Neural cell (in vitro differentiated cells): Measurements from ENCODE around the gene RBP4. TPM values are rescaled to one million over a fixed set of nuclear protein-coding genes. Genes with fewer than 3 reads are reported as not detected.

Source experiments
- H2AFZ ChIP-seq: fragments of 200-600, 300-800 bp; sonication (generic), shearing (Covaris generic); 2 replicates; pipeline ENCODE4 v1.6.0; 2014; ENCODE audit warnings: low read depth, mild to moderate bottlenecking, antibody characterized with exemption, low read length, moderate library complexity
- H3F3A ChIP-seq: fragments of 200-600 bp; shearing (Covaris generic); 2 replicates; pipeline ENCODE4 v1.6.1; 2016; ENCODE audit warnings: mild to moderate bottlenecking, moderate library complexity, mixed read lengths, antibody characterized with exemption, low read length; ENCODE audit not compliant: insufficient read depth, poor library complexity, severe bottlenecking
- H3K27ac ChIP-seq: fragments of 200-600, 300-800 bp; sonication (generic), shearing (Covaris generic); 2 replicates; pipeline ENCODE4 v1.5.1; 2014; ENCODE audit warnings: mild to moderate bottlenecking, low read length, moderate library complexity
- H3K27me3 ChIP-seq: fragments of 300-800, 200-600 bp; sonication (generic), shearing (Covaris generic); 2 replicates; pipeline ENCODE4 v1.6.0; 2014; ENCODE audit warnings: mild to moderate bottlenecking, low read depth, low read length, moderate library complexity; ENCODE audit not compliant: insufficient read depth
- H3K36me3 ChIP-seq: fragments of 300-800, 200-600 bp; sonication (generic), shearing (Covaris generic); 2 replicates; pipeline ENCODE4 v1.5.1; 2014; ENCODE audit warnings: mild to moderate bottlenecking, antibody characterized with exemption, low read length, moderate library complexity; ENCODE audit not compliant: insufficient read depth
- H3K4me2 ChIP-seq: fragments of 300-800, 200-600 bp; sonication (generic), shearing (Covaris generic); 2 replicates; pipeline ENCODE4 v1.6.0; 2014; ENCODE audit warnings: mild to moderate bottlenecking, low read length
- H3K4me3 ChIP-seq: fragments of 300-800, 200-600 bp; sonication (generic), shearing (Covaris generic); 2 replicates; pipeline ENCODE4 v1.5.1; 2014; ENCODE audit warnings: mild to moderate bottlenecking, low read length, moderate library complexity
- H3K79me2 ChIP-seq: fragments of 200-600 bp; shearing (Covaris generic); replicated peaks from 2 replicates; pipeline ENCODE4 v1.6.0; 2014; ENCODE audit warnings: mild to moderate bottlenecking, low read length, moderate library complexity; ENCODE audit not compliant: insufficient read depth
- H3K9ac ChIP-seq: fragments of 300-800, 200-600 bp; sonication (generic), shearing (Covaris generic); 2 replicates; pipeline ENCODE4 v1.6.1; 2016; ENCODE audit warnings: mild to moderate bottlenecking, low read length, mixed read lengths
- H3K9me2 ChIP-seq: fragments of 200-600 bp; shearing (Covaris generic); 2 replicates; pipeline ENCODE4 v1.6.1; 2016; ENCODE audit warnings: mild to moderate bottlenecking, low read length, mixed read lengths; ENCODE audit not compliant: insufficient read depth
- H3K9me3 ChIP-seq: fragments of 200-600, 300-800 bp; sonication (generic), shearing (Covaris generic); 2 replicates; pipeline ENCODE4 v1.6.1; 2016; ENCODE audit warnings: mild to moderate bottlenecking, mixed run types, low read length, moderate library complexity, mixed read lengths
- H4K20me1 ChIP-seq: fragments of 200-600 bp; shearing (Covaris generic); 2 replicates; pipeline ENCODE4 v1.6.1; 2016; ENCODE audit warnings: mild to moderate bottlenecking, mixed run types; ENCODE audit not compliant: insufficient read depth
- EP300 ChIP-seq: fragments of 450-650 bp; conservative IDR thresholded peaks from 2 replicates; pipeline ENCODE4 v1.6.1; 2014; ENCODE audit warnings: antibody characterized with exemption, mild to moderate bottlenecking, moderate library complexity; ENCODE audit not compliant: poor library complexity, severe bottlenecking
- EZH2 ChIP-seq: fragments of 200-600, 300-800 bp; shearing (Covaris generic), sonication (generic); IDR thresholded peaks from 2 replicates; pipeline ENCODE4 v1.6.1; 2014; ENCODE audit warnings: antibody characterized with exemption, low read length, borderline replicate concordance, mild to moderate bottlenecking; ENCODE audit not compliant: insufficient read depth, poor library complexity, severe bottlenecking
- MXI1 ChIP-seq: fragments of 450-650 bp; conservative IDR thresholded peaks from 2 replicates; pipeline ENCODE4 v1.6.1; 2014; ENCODE audit warnings: antibody characterized with exemption, mild to moderate bottlenecking; ENCODE audit not compliant: poor library complexity, severe bottlenecking
- POLR2AphosphoS5 ChIP-seq: IDR thresholded peaks from 2 replicates; pipeline ENCODE4 v1.6.1; 2012
- RAD21 ChIP-seq: fragments of 450-650 bp; conservative IDR thresholded peaks from 2 replicates; pipeline ENCODE4 v1.6.1; 2014; ENCODE audit warnings: antibody characterized with exemption, mild to moderate bottlenecking, moderate library complexity
- SMC3 ChIP-seq: fragments of 450-650 bp; conservative IDR thresholded peaks from 2 replicates; pipeline ENCODE4 v1.6.1; 2014; ENCODE audit warnings: antibody characterized with exemption, mild to moderate bottlenecking, moderate library complexity; ENCODE audit not compliant: poor library complexity
- TAF1 ChIP-seq: IDR thresholded peaks from 2 replicates; pipeline ENCODE4 v1.6.1; 2012; ENCODE audit warnings: low read depth
- polyA plus RNA-seq: library from polyadenylated mRNA; depleted of rRNA; stranded (reverse); fragments of >200 nt; gene quantifications from 2 replicates; pipeline ENCODE4 v1.2.3, GENCODE V29; 2014
- TF ChIP-seq, protein P1 (sequence below): IDR thresholded peaks from 2 replicates; pipeline ENCODE4 v1.6.1; 2012; ENCODE audit warnings: borderline replicate concordance
- TF ChIP-seq, protein P2 (sequence below): fragments of 450-650 bp; IDR thresholded peaks from 2 replicates; pipeline ENCODE4 v1.5.1; 2014; ENCODE audit warnings: antibody characterized with exemption, mild to moderate bottlenecking, moderate library complexity; ENCODE audit not compliant: poor library complexity, severe bottlenecking

Gene RBP4
- polyA plus RNA-seq, 1 donor from 2014 or later: 0.73 TPM

DNA sequence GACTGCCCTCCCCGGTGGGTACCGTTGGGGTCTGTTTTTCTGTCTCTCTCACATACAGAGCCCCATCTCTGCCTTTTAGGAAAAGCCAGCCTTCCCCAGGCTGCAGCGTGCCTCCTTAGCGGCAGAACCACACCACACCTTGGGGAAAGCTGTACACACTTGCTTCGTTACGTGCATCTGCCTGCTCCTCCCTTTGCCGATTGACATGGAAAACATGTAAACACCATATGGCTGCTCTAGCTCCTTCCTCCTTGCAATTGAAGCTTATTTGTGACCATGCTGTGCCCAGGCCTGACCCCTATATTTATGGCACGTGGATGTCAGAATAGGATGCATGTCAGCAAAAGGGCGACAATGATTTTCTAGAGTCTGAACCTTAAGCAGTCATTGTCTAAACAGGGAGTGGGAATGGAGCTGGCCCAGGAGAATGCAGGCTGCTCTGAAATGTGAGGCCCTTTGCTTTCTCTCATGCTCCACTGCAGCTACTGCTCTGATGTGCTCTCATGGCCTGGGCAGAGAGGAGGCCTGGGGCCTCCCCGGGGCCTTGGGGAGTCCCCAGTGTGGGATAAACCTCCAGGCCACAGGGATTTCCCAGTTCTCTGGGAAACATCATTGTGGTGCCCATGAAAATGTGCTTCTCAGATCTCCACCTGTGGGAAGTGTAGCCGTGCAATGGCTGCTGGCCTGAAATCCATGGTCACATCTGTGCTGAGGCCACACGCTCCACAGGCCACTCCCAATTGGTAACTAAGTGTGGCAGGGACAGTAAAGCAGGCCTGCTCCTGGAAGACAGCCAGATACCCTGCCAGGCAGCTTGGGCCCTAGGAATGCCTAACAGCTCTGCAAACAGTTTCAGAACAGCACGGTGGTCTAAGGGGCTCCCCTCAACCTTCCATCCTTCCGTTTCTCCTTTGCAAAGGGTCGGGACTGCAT, 29.9 kb upstream of the RBP4 start:
- Histone ChIP-seq H3K4me3 (no peak overlapping the region), H3K36me3 (no peaks in the 10 kb centered on the region), H3K27ac (no peak overlapping the region), H4K20me1 (no peaks in the 10 kb centered on the region), H3K9ac (no peak overlapping the region), H2AFZ (no peak overlapping the region), H3K9me3 (no peaks in the 10 kb centered on the region), H3K4me2 (no peak overlapping the region), H3K79me2 (no peaks in the 10 kb centered on the region), H3K27me3 (no peaks in the 10 kb centered on the region), H3K9me2 (no peaks in the 10 kb centered on the region), H3F3A (no peaks in the 10 kb centered on the region)
- TF ChIP-seq TAF1 (no peak), EP300 (no peak), EZH2 (no peak), POLR2AphosphoS5 (no peak), SMC3 (no peak), MXI1 (no peak), RAD21 (no peak)
- TF ChIP-seq, protein P1, sequence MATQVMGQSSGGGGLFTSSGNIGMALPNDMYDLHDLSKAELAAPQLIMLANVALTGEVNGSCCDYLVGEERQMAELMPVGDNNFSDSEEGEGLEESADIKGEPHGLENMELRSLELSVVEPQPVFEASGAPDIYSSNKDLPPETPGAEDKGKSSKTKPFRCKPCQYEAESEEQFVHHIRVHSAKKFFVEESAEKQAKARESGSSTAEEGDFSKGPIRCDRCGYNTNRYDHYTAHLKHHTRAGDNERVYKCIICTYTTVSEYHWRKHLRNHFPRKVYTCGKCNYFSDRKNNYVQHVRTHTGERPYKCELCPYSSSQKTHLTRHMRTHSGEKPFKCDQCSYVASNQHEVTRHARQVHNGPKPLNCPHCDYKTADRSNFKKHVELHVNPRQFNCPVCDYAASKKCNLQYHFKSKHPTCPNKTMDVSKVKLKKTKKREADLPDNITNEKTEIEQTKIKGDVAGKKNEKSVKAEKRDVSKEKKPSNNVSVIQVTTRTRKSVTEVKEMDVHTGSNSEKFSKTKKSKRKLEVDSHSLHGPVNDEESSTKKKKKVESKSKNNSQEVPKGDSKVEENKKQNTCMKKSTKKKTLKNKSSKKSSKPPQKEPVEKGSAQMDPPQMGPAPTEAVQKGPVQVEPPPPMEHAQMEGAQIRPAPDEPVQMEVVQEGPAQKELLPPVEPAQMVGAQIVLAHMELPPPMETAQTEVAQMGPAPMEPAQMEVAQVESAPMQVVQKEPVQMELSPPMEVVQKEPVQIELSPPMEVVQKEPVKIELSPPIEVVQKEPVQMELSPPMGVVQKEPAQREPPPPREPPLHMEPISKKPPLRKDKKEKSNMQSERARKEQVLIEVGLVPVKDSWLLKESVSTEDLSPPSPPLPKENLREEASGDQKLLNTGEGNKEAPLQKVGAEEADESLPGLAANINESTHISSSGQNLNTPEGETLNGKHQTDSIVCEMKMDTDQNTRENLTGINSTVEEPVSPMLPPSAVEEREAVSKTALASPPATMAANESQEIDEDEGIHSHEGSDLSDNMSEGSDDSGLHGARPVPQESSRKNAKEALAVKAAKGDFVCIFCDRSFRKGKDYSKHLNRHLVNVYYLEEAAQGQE: no peak
- TF ChIP-seq, protein P2, sequence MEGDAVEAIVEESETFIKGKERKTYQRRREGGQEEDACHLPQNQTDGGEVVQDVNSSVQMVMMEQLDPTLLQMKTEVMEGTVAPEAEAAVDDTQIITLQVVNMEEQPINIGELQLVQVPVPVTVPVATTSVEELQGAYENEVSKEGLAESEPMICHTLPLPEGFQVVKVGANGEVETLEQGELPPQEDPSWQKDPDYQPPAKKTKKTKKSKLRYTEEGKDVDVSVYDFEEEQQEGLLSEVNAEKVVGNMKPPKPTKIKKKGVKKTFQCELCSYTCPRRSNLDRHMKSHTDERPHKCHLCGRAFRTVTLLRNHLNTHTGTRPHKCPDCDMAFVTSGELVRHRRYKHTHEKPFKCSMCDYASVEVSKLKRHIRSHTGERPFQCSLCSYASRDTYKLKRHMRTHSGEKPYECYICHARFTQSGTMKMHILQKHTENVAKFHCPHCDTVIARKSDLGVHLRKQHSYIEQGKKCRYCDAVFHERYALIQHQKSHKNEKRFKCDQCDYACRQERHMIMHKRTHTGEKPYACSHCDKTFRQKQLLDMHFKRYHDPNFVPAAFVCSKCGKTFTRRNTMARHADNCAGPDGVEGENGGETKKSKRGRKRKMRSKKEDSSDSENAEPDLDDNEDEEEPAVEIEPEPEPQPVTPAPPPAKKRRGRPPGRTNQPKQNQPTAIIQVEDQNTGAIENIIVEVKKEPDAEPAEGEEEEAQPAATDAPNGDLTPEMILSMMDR: no peak

DNA sequence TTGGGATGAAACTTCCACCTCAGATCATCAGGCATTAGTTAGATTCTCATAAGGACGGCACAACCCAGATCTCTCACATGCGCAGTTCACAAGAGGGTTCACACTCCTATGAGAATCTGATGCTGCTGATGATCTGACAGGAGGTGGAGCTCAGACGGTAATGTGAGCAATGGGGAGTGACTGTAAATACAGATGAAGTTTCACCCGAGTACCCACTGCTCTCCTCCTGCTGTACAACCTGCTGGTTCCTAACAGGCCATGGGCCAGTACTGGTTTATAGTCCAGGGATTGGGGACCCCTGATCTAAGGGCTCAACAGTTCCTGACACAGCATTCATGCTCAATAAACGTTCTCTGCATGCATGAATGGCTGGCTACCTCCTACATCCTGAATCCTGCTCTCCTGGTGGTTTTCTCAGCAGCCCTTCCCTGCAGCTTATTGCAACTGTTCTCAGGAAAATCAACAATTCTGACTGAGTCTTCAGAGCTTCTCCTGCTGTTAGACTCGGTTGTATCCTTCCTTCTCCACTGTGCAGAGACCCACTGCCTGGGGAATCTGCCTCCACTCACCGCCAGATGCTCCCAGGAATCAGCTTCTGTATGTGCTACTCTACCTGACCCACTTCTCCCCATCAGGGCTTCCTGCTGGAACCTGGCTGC, 28.7 kb upstream of the RBP4 start:
- H3K9me3 ChIP-seq: no peaks in the 10 kb centered on the region
- no peaks in the 10 kb centered on the region for H3K36me3 ChIP-seq
- no peaks in the 10 kb centered on the region for H3K9me2 ChIP-seq
- H2AFZ ChIP-seq: no peak overlapping the region
- H3K4me3 ChIP-seq: no peak overlapping the region
- TF ChIP-seq, protein P2: no peak
- no peak for TF ChIP-seq EZH2
- TF ChIP-seq POLR2AphosphoS5: no peak
- no peaks in the 10 kb centered on the region for H3F3A ChIP-seq
- no peak overlapping the region for H3K27ac ChIP-seq
- no peak overlapping the region for H3K4me2 ChIP-seq
- H4K20me1 ChIP-seq: no peaks in the 10 kb centered on the region
- H3K9ac ChIP-seq: no peak overlapping the region
- no peaks in the 10 kb centered on the region for H3K27me3 ChIP-seq
- H3K79me2 ChIP-seq: no peaks in the 10 kb centered on the region
